NCI-H2107 treated with DMSO at 0.1 percent for 48 hours (cell line): Measurements from ENCODE around the gene EPAS1.

Experiments
- DNase-seq: peaks from one replicate; lab custom pipeline; 2025; ENCODE audit not compliant: unreplicated experiment; lab: John Stamatoyannopoulos, UW

EPAS1 gene

GRCh38 chr2:46404181-46404759, 107.1 kb downstream of the EPAS1 start:
- no peak for DNase-seq

GRCh38 chr2:46407852-46408455, 110.7 kb downstream of the EPAS1 start:
- no peak for DNase-seq

- DNase-seq: no peak
Measured at GRCh38 chr2:46409756-46410155, 112.5 kb downstream of the EPAS1 start.

GRCh38 chr2:46410273-46411244, 113.4 kb downstream of the EPAS1 start:
- DNase-seq: no peak

GRCh38 chr2:46411245-46411641, 114.0 kb downstream of the EPAS1 start:
- no peak for DNase-seq

GRCh38 chr2:46411985-46412384, 114.8 kb downstream of the EPAS1 start:
- no peak for DNase-seq

- DNase-seq: no peak
Measured at GRCh38 chr2:46413111-46413510, 115.9 kb downstream of the EPAS1 start.

GRCh38 chr2:46413631-46414030, 116.4 kb downstream of the EPAS1 start:
- no peak for DNase-seq

GRCh38 chr2:46414701-46415100, 117.5 kb downstream of the EPAS1 start:
- DNase-seq: no peak

GRCh38 chr2:46416280-46416679, 119.1 kb downstream of the EPAS1 start:
- no peak for DNase-seq

GRCh38 chr2:46416739-46417403, 119.7 kb downstream of the EPAS1 start:
- DNase-seq: no peak

- no peak for DNase-seq
Measured at GRCh38 chr2:46420945-46421344, 123.7 kb downstream of the EPAS1 start.

- no peak for DNase-seq
Measured at GRCh38 chr2:46421361-46421760, 124.2 kb downstream of the EPAS1 start.

GRCh38 chr2:46422717-46423394, 125.6 kb downstream of the EPAS1 start:
- no peak for DNase-seq

- DNase-seq: no peak
Measured at GRCh38 chr2:46424937-46425336, 127.7 kb downstream of the EPAS1 start.

GRCh38 chr2:46428911-46429436, 131.8 kb downstream of the EPAS1 start:
- no peak for DNase-seq

- DNase-seq: no peak
Measured at GRCh38 chr2:46430413-46430812, 133.2 kb downstream of the EPAS1 start.

- DNase-seq: no peak
Measured at GRCh38 chr2:46430992-46431391, 133.8 kb downstream of the EPAS1 start.

GRCh38 chr2:46431481-46432235, 134.5 kb downstream of the EPAS1 start:
- DNase-seq: no peak

GRCh38 chr2:46434851-46435273, 137.7 kb downstream of the EPAS1 start:
- DNase-seq: no peak
